NCI-H446 (cell line): Measurements from ENCODE around the gene HECTD3.
A peak's percentile ranks its signal among the peaks of the same experiment; 100 is the strongest.
"Not testable (repeated sequence)": the region's sequence is repeated elsewhere in the genome, so short reads cannot be mapped to it uniquely, and the experiment has no call there.

Experiments
- DNase-seq, 2 experiments: peaks; one replicate each; lab custom pipeline; 2025; lab: John Stamatoyannopoulos, UW

HECTD3 gene

GRCh38 chr1:45014321-45015028 is 3.4 kb upstream of the HECTD3 start:
- DNase-seq: peak; percentile 78 to 87

GRCh38 chr1:45013551-45014209 is 2.6 kb upstream of the HECTD3 start:
- DNase-seq: no peak

- DNase-seq: peak; percentile 25 to 67
Measured at GRCh38 chr1:45012639-45013278, 1.6 kb upstream of the HECTD3 start.

GRCh38 chr1:45011837-45012638 is 914 bp upstream of the HECTD3 start, which contains the start of gene UROD:
UROD (plus strand) TSS chr1:45012254; CDS start chr1:45012266, 12 bp downstream.
- peak; percentile 95 to 98 for DNase-seq

GRCh38 chr1:45009956-45010854 is 919 bp downstream of the HECTD3 start:
- DNase-seq: no peak

- no peak for DNase-seq
Measured at GRCh38 chr1:45009296-45009865, 1.7 kb downstream of the HECTD3 start.

GRCh38 chr1:45008516-45008915 is 2.6 kb downstream of the HECTD3 start:
- no peak for DNase-seq

- no peak for DNase-seq
Measured at GRCh38 chr1:45008076-45008475, 3.0 kb downstream of the HECTD3 start.

- DNase-seq: no peak
Measured at GRCh38 chr1:45007311-45007710, 3.8 kb downstream of the HECTD3 start.

GRCh38 chr1:45005761-45006160 is 5.4 kb downstream of the HECTD3 start:
- DNase-seq: no peak

GRCh38 chr1:45004281-45004920 is 6.7 kb downstream of the HECTD3 start:
- no peak for DNase-seq

- DNase-seq: no peak
Measured at GRCh38 chr1:45003741-45004140, 7.4 kb downstream of the HECTD3 start.

GRCh38 chr1:45002650-45003645 is 8.2 kb downstream of the HECTD3 start:
- no peak for DNase-seq

- not testable (repeated sequence) for DNase-seq
Measured at GRCh38 chr1:45001576-45001975, 9.5 kb downstream of the HECTD3 start.

GRCh38 chr1:45001011-45001481 is 10.1 kb downstream of the HECTD3 start:
- no peak for DNase-seq

GRCh38 chr1:44999232-44999631 is 11.9 kb downstream of the HECTD3 start:
- DNase-seq: no peak

- no peak for DNase-seq
Measured at GRCh38 chr1:44995467-44996238, 15.5 kb downstream of the HECTD3 start.

- no peak for DNase-seq
Measured at GRCh38 chr1:44994309-44994898, 16.7 kb downstream of the HECTD3 start.
